ENCODE measurements around the gene NDOR1. TPM values are rescaled to one million over a fixed set of nuclear protein-coding genes. Genes with fewer than 3 reads are reported as not detected.

The NDOR1 gene
- total RNA-seq, 1 donor from 2014 or later: 27.0 TPM

- H3K27ac ChIP-seq: no peak overlapping the region
- DNase-seq (ENCODE audit: low spot score in 2 of 2): no peak
- intact Hi-C loops (cut with DNase I): no loop called here
- no peak overlapping the region for H3K4me3 ChIP-seq
- H3K9me3 ChIP-seq: no peaks in the 10 kb centered on the region
- no peak for TF ChIP-seq CTCF (IDR thresholded peaks at IDR 0.05)
- peaks cover 16 to 17% of the 10 kb centered on the region in 2 donors for H3K36me3 ChIP-seq
- H3K27me3 ChIP-seq: no peaks in the 10 kb centered on the region
- H3K4me1 ChIP-seq: peaks cover 10 to 26% of the 10 kb centered on the region in 2 donors
Measured at GRCh38 chr9:137194909-137195308, 10.6 kb upstream of the NDOR1 start.

- no peak for DNase-seq (ENCODE audit: low spot score in 2 of 2)
- no peaks in the 10 kb centered on the region for H3K27me3 ChIP-seq
- H3K4me3 ChIP-seq: no peak overlapping the region
- no peak for TF ChIP-seq CTCF (IDR thresholded peaks at IDR 0.05)
- H3K9me3 ChIP-seq: no peaks in the 10 kb centered on the region
- H3K36me3 ChIP-seq: peaks cover 8 to 13% of the 10 kb centered on the region in 2 donors
- intact Hi-C loops (cut with DNase I): no loop called here
- no peak overlapping the region for H3K27ac ChIP-seq
- H3K4me1 ChIP-seq: peaks cover 5 to 19% of the 10 kb centered on the region in 2 donors
Measured at GRCh38 chr9:137195525-137196220, 9.8 kb upstream of the NDOR1 start.

GRCh38 chr9:137198051-137198901, 7.2 kb upstream of the NDOR1 start:
- no peak for TF ChIP-seq CTCF (IDR thresholded peaks at IDR 0.05)
- H3K4me1 ChIP-seq: peaks cover 9 to 28% of the 10 kb centered on the region in 2 donors
- peak overlapping the region in 1 of 2 donors; percentile 73 for H3K4me3 ChIP-seq
- intact Hi-C loops (cut with DNase I): no loop called here
- no peaks in the 10 kb centered on the region for H3K27me3 ChIP-seq
- H3K9me3 ChIP-seq: no peaks in the 10 kb centered on the region
- no peak for DNase-seq (ENCODE audit: low spot score in 2 of 2)
- H3K36me3 ChIP-seq: no peaks in the 10 kb centered on the region
- H3K27ac ChIP-seq: no peak overlapping the region

GRCh38 chr9:137198902-137199283, 6.6 kb upstream of the NDOR1 start:
- H3K36me3 ChIP-seq: no peaks in the 10 kb centered on the region
- no peaks in the 10 kb centered on the region for H3K9me3 ChIP-seq
- no peak overlapping the region for H3K27ac ChIP-seq
- intact Hi-C loops (cut with DNase I): no loop called here
- no peak for TF ChIP-seq CTCF (IDR thresholded peaks at IDR 0.05)
- peak overlapping the region in 1 of 2 donors; percentile 73 for H3K4me3 ChIP-seq
- DNase-seq (ENCODE audit: low spot score in 2 of 2): no peak
- peaks cover 10 to 35% of the 10 kb centered on the region in 2 donors for H3K4me1 ChIP-seq
- no peaks in the 10 kb centered on the region for H3K27me3 ChIP-seq

GRCh38 chr9:137199411-137200121, 5.9 kb upstream of the NDOR1 start:
- H3K27ac ChIP-seq: no peak overlapping the region
- no peaks in the 10 kb centered on the region for H3K36me3 ChIP-seq
- intact Hi-C loops (cut with DNase I): loop anchor here (1.0 to 2.0 kb wide), 5 partner anchors 11 to 408 kb away; partner anchors contain the start of genes ANAPC2, SSNA1 and TMEM141
- no peak for TF ChIP-seq CTCF (IDR thresholded peaks at IDR 0.05)
- peak overlapping the region; percentile 53 to 73 for H3K4me3 ChIP-seq
- H3K9me3 ChIP-seq: no peaks in the 10 kb centered on the region
- DNase-seq (ENCODE audit: low spot score in 2 of 2): no peak
- H3K4me1 ChIP-seq: peaks cover 17 to 41% of the 10 kb centered on the region in 2 donors
- H3K27me3 ChIP-seq: no peaks in the 10 kb centered on the region

All from ascending aorta (tissue), 2 donors.